B cell (primary cell): ENCODE measurements around the gene ALDH8A1.

Experiments used
- CTCF ChIP-seq: fragments of 200-600 bp; IDR thresholded peaks from one replicate; pipeline ENCODE4 v1.8.0; 2022; ENCODE audit warnings: antibody characterized with exemption, mild to moderate bottlenecking
- EZH2 ChIP-seq: IDR thresholded peaks from 2 replicates; pipeline ENCODE4 v1.6.1; 2012; ENCODE audit warnings: borderline replicate concordance, low read depth, mild to moderate bottlenecking, moderate library complexity, low read length; ENCODE audit not compliant: insufficient read depth, poor library complexity, severe bottlenecking

DNA sequence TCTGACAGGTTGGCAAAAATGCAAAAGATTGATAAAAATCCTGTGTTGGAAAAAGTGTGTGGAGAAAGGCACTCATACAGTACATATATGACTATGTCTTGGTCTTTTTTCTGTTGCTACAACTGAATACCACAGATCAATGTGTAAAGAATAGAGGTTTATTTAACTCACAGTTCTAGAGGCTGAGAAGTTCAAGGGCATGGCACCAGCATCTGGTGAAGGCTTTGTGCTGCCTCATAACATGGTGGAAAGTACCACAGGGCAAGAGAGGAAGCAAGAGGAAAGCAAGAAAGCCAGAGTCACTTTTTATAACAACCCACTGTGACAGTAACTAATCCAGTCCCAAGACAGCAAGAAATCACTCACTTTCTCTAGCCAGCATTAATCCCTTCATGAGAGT is 57.5 kb downstream of the ALDH8A1 start:
- TF ChIP-seq EZH2 (no peak), CTCF (no peak)
